NCI-H2196 treated with DMSO at 0.1 percent for 48 hours (cell line): Measurements from ENCODE around the gene HCFC2.

ENCODE experiments used
- DNase-seq: peaks from one replicate; lab custom pipeline; 2025; ENCODE audit not compliant: unreplicated experiment; lab: John Stamatoyannopoulos, UW

Gene HCFC2

GRCh38 chr12:104056419-104056972 lies 7.8 kb upstream of the HCFC2 start:
- DNase-seq: peak; percentile 69

- no peak for DNase-seq
These were observed 6.5 kb upstream of the HCFC2 start for GRCh38 chr12:104057771-104058197.

GRCh38 chr12:104058802-104059201 lies 5.5 kb upstream of the HCFC2 start:
- DNase-seq: no peak

- no peak for DNase-seq
These were observed 4.4 kb upstream of the HCFC2 start for GRCh38 chr12:104059963-104060362.

GRCh38 chr12:104060791-104061190 lies 3.5 kb upstream of the HCFC2 start:
- DNase-seq: no peak

GRCh38 chr12:104063712-104064030 lies 660 bp upstream of the HCFC2 start:
- DNase-seq: no peak

- DNase-seq: no peak
These were observed 604 bp downstream of the HCFC2 start for GRCh38 chr12:104064842-104065427.

GRCh38 chr12:104072099-104072498 lies 7.8 kb downstream of the HCFC2 start:
- DNase-seq: no peak

- no peak for DNase-seq
These were observed 9.4 kb downstream of the HCFC2 start for GRCh38 chr12:104073699-104074098.

GRCh38 chr12:104079024-104079423 lies 14.7 kb downstream of the HCFC2 start:
- DNase-seq: no peak

GRCh38 chr12:104080764-104081163 lies 16.4 kb downstream of the HCFC2 start:
- no peak for DNase-seq

- DNase-seq: no peak
These were observed 19.6 kb downstream of the HCFC2 start for GRCh38 chr12:104083769-104084475.

GRCh38 chr12:104090685-104091084 lies 26.4 kb downstream of the HCFC2 start:
- DNase-seq: no peak

GRCh38 chr12:104091136-104091535 lies 26.8 kb downstream of the HCFC2 start:
- no peak for DNase-seq

- no peak for DNase-seq
These were observed 30.0 kb downstream of the HCFC2 start for GRCh38 chr12:104094284-104094683.

GRCh38 chr12:104095289-104095688 lies 31.0 kb downstream of the HCFC2 start:
- no peak for DNase-seq

GRCh38 chr12:104097954-104098353 lies 33.6 kb downstream of the HCFC2 start:
- no peak for DNase-seq

- no peak for DNase-seq
These were observed 41.1 kb downstream of the HCFC2 start for GRCh38 chr12:104105461-104105860.

- DNase-seq: no peak
These were observed 42.6 kb downstream of the HCFC2 start for GRCh38 chr12:104106965-104107364.

- peak; percentile 41 for DNase-seq
These were observed 44.6 kb downstream of the HCFC2 start for GRCh38 chr12:104108755-104109445.

GRCh38 chr12:104109446-104110271 lies 45.3 kb downstream of the HCFC2 start:
- no peak for DNase-seq
